T-helper 1 cell treated with Interleukin-12 subunit alpha and Interleukin-12 subunit beta and Interleukin-4 antibody, amounts not matched to agents 30 μg/mL and 1 μg/mL, for 36 hours (primary cell): ENCODE results near the gene YJEFN3.

Experiments
- H3K27ac Mint-ChIP-seq: one replicate; pipeline ENCODE4 v1.8.0; 2021; ENCODE audit warnings: mild to moderate bottlenecking, mixed read lengths
- H3K27me3 Mint-ChIP-seq: one replicate; pipeline ENCODE4 v1.8.0; 2021; ENCODE audit warnings: low read depth, mixed read lengths
- H3K36me3 Mint-ChIP-seq: one replicate; pipeline ENCODE4 v1.8.0; 2021; ENCODE audit warnings: low read depth, mixed read lengths
- H3K4me1 Mint-ChIP-seq: one replicate; pipeline ENCODE4 v1.8.0; 2021; ENCODE audit warnings: low read depth, mixed read lengths
- H3K4me3 Mint-ChIP-seq: one replicate; pipeline ENCODE4 v1.8.0; 2021; ENCODE audit warnings: mild to moderate bottlenecking, moderate library complexity, mixed read lengths
- H3K9me3 Mint-ChIP-seq: one replicate; pipeline ENCODE4 v1.8.0; 2021; ENCODE audit warnings: mixed read lengths

YJEFN3 gene

GRCh38 chr19:19491321-19492025, 37.2 kb upstream of the YJEFN3 start:
- peaks cover 26% of the 10 kb centered on the region for H3K4me1 Mint-ChIP-seq
- no peak overlapping the region for H3K4me3 Mint-ChIP-seq
- no peaks in the 10 kb centered on the region for H3K9me3 Mint-ChIP-seq
- no peaks in the 10 kb centered on the region for H3K27me3 Mint-ChIP-seq
- H3K27ac Mint-ChIP-seq, result no peak overlapping the region
- peaks cover 10% of the 10 kb centered on the region for H3K36me3 Mint-ChIP-seq

DNA sequence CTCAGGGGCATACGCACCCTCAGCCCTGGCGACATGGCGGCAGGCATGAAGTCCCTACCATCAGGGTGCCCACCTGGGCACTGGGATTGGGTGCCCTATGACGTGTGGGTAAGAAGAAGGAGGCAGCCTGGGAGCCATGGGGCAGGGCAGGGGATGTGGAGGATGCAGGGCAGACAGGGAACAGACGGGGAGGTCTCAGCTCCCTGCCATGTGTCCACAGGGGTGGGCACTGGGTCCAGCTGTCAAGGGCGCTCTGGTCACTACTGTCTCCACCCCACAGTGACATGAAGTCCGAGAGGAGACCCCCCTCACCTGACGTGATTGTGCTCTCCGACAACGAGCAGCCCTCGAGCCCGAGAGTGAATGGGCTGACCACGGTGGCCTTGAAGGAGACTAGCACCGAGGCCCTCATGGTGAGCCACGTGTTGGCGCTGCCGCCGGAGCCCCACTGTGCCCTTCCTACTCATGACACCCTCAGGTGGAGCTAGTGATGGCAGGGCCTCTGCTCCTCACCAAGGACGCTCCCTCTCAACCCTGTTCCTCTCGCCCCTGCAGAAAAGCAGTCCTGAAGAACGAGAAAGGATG, 36.6 kb upstream of the YJEFN3 start:
- H3K4me1 Mint-ChIP-seq, result peaks cover 26% of the 10 kb centered on the region
- H3K36me3 Mint-ChIP-seq, result peaks cover 14% of the 10 kb centered on the region
- H3K27me3 Mint-ChIP-seq, result no peaks in the 10 kb centered on the region
- H3K27ac Mint-ChIP-seq, result no peak overlapping the region
- H3K4me3 Mint-ChIP-seq, result no peak overlapping the region
- no peaks in the 10 kb centered on the region for H3K9me3 Mint-ChIP-seq

GRCh38 chr19:19493841-19494546, 34.7 kb upstream of the YJEFN3 start:
- peaks cover 15% of the 10 kb centered on the region for H3K36me3 Mint-ChIP-seq
- H3K27ac Mint-ChIP-seq, result no peak overlapping the region
- no peaks in the 10 kb centered on the region for H3K9me3 Mint-ChIP-seq
- H3K27me3 Mint-ChIP-seq, result no peaks in the 10 kb centered on the region
- peaks cover 13% of the 10 kb centered on the region for H3K4me1 Mint-ChIP-seq
- no peak overlapping the region for H3K4me3 Mint-ChIP-seq

- H3K4me3 Mint-ChIP-seq, result no peak overlapping the region
- H3K9me3 Mint-ChIP-seq, result no peaks in the 10 kb centered on the region
- no peaks in the 10 kb centered on the region for H3K4me1 Mint-ChIP-seq
- H3K27me3 Mint-ChIP-seq, result no peaks in the 10 kb centered on the region
- peaks cover 18% of the 10 kb centered on the region for H3K36me3 Mint-ChIP-seq
- H3K27ac Mint-ChIP-seq, result no peak overlapping the region
Observed at GRCh38 chr19:19495614-19496603, 32.8 kb upstream of the YJEFN3 start.

- no peaks in the 10 kb centered on the region for H3K9me3 Mint-ChIP-seq
- H3K27ac Mint-ChIP-seq, result no peak overlapping the region
- H3K36me3 Mint-ChIP-seq, result peaks cover 31% of the 10 kb centered on the region
- no peak overlapping the region for H3K4me3 Mint-ChIP-seq
- no peaks in the 10 kb centered on the region for H3K4me1 Mint-ChIP-seq
- no peaks in the 10 kb centered on the region for H3K27me3 Mint-ChIP-seq
Observed at GRCh38 chr19:19498255-19498991, 30.3 kb upstream of the YJEFN3 start.

GRCh38 chr19:19499272-19499995, 29.3 kb upstream of the YJEFN3 start:
- peaks cover 36% of the 10 kb centered on the region for H3K36me3 Mint-ChIP-seq
- no peaks in the 10 kb centered on the region for H3K27me3 Mint-ChIP-seq
- H3K9me3 Mint-ChIP-seq, result no peaks in the 10 kb centered on the region
- H3K4me1 Mint-ChIP-seq, result no peaks in the 10 kb centered on the region
- no peak overlapping the region for H3K27ac Mint-ChIP-seq
- H3K4me3 Mint-ChIP-seq, result no peak overlapping the region

GRCh38 chr19:19500975-19501644, 27.6 kb upstream of the YJEFN3 start:
- no peaks in the 10 kb centered on the region for H3K27me3 Mint-ChIP-seq
- H3K4me3 Mint-ChIP-seq, result no peak overlapping the region

GRCh38 chr19:19501798-19502197, 26.9 kb upstream of the YJEFN3 start:
- Mint-ChIP-seq H3K27me3 (no peaks in the 10 kb centered on the region), H3K4me3 (no peak overlapping the region), H3K36me3 (peaks cover 30% of the 10 kb centered on the region), H3K27ac (no peak overlapping the region), H3K9me3 (no peaks in the 10 kb centered on the region), H3K4me1 (no peaks in the 10 kb centered on the region)

More at GRCh38 chr19:19500975-19501644, 27.6 kb upstream of the YJEFN3 start:
- Mint-ChIP-seq H3K9me3 (no peaks in the 10 kb centered on the region), H3K4me1 (no peaks in the 10 kb centered on the region), H3K27ac (no peak overlapping the region), H3K36me3 (peaks cover 28% of the 10 kb centered on the region)

DNA sequence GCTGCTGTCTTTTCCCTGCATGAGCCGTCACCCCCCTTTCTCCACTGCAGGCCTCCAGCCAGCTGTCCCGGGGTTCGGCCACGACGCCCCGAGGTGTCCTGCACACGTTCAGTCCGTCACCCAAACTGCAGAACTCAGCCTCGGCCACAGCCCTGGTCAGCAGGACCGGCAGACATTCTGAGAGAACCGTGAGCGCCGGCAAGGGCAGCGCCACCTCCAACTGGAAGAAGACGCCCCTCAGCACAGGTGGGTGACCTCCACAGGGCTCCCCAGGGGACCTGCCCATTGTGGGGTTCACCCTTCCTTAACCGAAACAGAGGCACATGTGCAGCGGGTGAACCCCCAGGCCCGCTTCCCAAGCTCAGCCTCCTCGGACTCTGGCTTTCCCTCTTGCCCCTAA, 26.4 kb upstream of the YJEFN3 start:
- H3K36me3 Mint-ChIP-seq, result peaks cover 30% of the 10 kb centered on the region
- no peaks in the 10 kb centered on the region for H3K27me3 Mint-ChIP-seq
- H3K4me3 Mint-ChIP-seq, result no peak overlapping the region
- H3K4me1 Mint-ChIP-seq, result no peaks in the 10 kb centered on the region
- H3K27ac Mint-ChIP-seq, result no peak overlapping the region
- no peaks in the 10 kb centered on the region for H3K9me3 Mint-ChIP-seq

DNA sequence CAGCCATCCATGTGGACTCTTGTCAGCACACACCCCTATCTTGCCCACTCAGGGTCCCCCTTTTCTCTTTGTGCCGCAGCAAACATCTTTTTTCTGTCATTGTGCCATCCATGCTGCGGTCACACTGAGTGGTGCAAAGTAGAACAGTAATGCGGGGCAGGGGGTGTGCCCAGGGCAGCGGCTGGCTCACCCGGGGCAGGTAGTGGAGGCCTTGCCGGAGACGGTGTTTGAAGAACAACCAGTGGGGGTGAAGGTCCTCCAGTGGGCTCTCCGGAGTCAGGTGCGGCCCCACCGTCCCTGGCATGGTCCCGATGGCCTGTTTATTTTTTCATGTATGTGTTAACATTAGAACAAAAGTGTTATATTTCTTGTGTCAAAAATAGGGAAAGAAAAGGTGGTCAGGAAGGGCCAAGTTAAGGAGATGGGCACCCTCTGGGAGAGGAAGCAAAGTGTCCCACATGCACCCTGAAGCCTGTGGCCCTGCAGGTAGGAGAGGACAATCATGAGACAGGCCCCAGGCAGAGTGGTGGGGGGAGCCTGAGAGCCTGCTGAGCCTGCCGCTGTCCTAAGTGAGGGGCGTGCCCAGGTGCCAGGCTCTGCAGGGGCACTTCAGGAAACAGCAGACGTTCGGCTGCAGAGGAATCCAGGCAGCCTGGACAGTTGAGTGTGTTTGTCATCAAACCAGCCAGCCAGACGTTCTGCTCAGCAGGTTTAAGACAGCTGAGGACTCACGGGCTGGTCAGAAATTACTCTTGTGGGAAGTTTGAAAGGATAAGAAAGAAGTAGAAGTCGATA, 25.7 kb upstream of the YJEFN3 start:
- peaks cover 2% of the 10 kb centered on the region for H3K4me1 Mint-ChIP-seq
- H3K36me3 Mint-ChIP-seq, result peaks cover 34% of the 10 kb centered on the region
- H3K9me3 Mint-ChIP-seq, result no peaks in the 10 kb centered on the region
- H3K4me3 Mint-ChIP-seq, result no peak overlapping the region
- no peak overlapping the region for H3K27ac Mint-ChIP-seq
- H3K27me3 Mint-ChIP-seq, result no peaks in the 10 kb centered on the region

- H3K36me3 Mint-ChIP-seq, result peaks cover 30% of the 10 kb centered on the region
- H3K27me3 Mint-ChIP-seq, result no peaks in the 10 kb centered on the region
- H3K27ac Mint-ChIP-seq, result no peak overlapping the region
- no peak overlapping the region for H3K4me3 Mint-ChIP-seq
- peaks cover 2% of the 10 kb centered on the region for H3K4me1 Mint-ChIP-seq
- H3K9me3 Mint-ChIP-seq, result no peaks in the 10 kb centered on the region
Observed at GRCh38 chr19:19504754-19505668, 23.7 kb upstream of the YJEFN3 start.
